SK-N-MC (cell line): ENCODE data around the gene AKR7A3.

Source experiments
- DNase-seq: peaks from one replicate; pipeline ENCODE4 v3.0.0-alpha.2; 2011; ENCODE audit warnings: low read depth, low spot score
- H3K27ac ChIP-seq: fragments of 200-600 bp; sonication (generic); 2 replicates; pipeline ENCODE4 v1.5.1; 2016; ENCODE audit warnings: mixed run types
- H3K36me3 ChIP-seq: fragments of 200-600 bp; sonication (generic); 2 replicates; pipeline ENCODE4 v1.6.1; 2017; ENCODE audit warnings: antibody characterized with exemption, low read length, mixed read lengths; ENCODE audit not compliant: insufficient read depth
- H3K4me3 ChIP-seq: fragments of 200-600 bp; sonication (generic); 2 replicates; pipeline ENCODE4 v1.5.1; 2016
- H3K9ac ChIP-seq: fragments of 200-600 bp; sonication (generic); 2 replicates; pipeline ENCODE4 v1.8.0; 2017; ENCODE audit warnings: mixed run types, mixed read lengths; ENCODE audit not compliant: insufficient read length
- H3K9me3 ChIP-seq: fragments of 200-600 bp; sonication (generic); 2 replicates; pipeline ENCODE4 v1.6.1; 2017; ENCODE audit warnings: low read depth, mild to moderate bottlenecking, antibody characterized with exemption, low read length, moderate library complexity, mixed read lengths
- EZH2 ChIP-seq: fragments of 200-600 bp; sonication (generic); IDR thresholded peaks from one replicate; pipeline ENCODE4 v1.6.1; 2017; ENCODE audit warnings: antibody characterized with exemption
- FOXP2 ChIP-seq: optimal IDR thresholded peaks from 2 replicates; pipeline ENCODE3; 2011; ENCODE audit warnings: mild to moderate bottlenecking, moderate library complexity; ENCODE audit not compliant: insufficient read depth; ENCODE audit errors: extremely low read length, control extremely low read depth
- POLR2AphosphoS5 ChIP-seq: IDR thresholded peaks from 2 replicates; pipeline ENCODE4 v1.6.1; 2012; ENCODE audit warnings: mild to moderate bottlenecking, low read depth, low read length, borderline replicate concordance

Gene AKR7A3

GRCh38 chr1:19323987-19324664, 35.6 kb upstream of the AKR7A3 start:
- Histone ChIP-seq H3K4me3 (no peak overlapping the region), H3K9me3 (no peaks in the 10 kb centered on the region), H3K36me3 (no peaks in the 10 kb centered on the region), H3K9ac (no peak overlapping the region), H3K27ac (no peak overlapping the region)
- TF ChIP-seq EZH2: no peak
- no peak for TF ChIP-seq POLR2AphosphoS5
- TF ChIP-seq FOXP2: no peak
- DNase-seq: no peak

DNA sequence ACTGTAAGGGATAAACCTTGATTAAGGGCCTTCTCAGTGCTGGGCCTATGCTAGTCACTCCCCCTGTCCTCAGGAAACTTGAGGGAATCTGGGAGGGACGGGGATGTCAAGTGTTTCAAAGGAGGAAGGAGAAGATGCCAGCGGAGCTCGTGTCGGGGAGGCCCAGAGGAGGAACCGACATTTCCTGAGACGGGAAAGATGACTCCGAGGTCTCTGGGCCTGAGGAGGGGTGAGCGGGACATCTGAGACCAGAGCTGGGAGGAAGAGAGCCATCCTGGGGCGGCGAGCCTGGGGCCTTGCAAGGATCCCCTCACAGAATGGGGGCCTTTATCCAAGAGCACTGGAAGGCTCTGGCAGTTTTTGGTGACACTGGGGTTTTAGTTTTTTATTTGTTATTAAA, 33.9 kb upstream of the AKR7A3 start:
- H3K36me3 ChIP-seq: no peaks in the 10 kb centered on the region
- H3K9ac ChIP-seq: no peak overlapping the region
- no peaks in the 10 kb centered on the region for H3K9me3 ChIP-seq
- no peak overlapping the region for H3K27ac ChIP-seq
- no peak for TF ChIP-seq POLR2AphosphoS5
- no peak for TF ChIP-seq EZH2
- TF ChIP-seq FOXP2: no peak
- DNase-seq: no peak
- no peak overlapping the region for H3K4me3 ChIP-seq

GRCh38 chr1:19321071-19321470, 32.5 kb upstream of the AKR7A3 start:
- Histone ChIP-seq H3K9me3 (no peaks in the 10 kb centered on the region), H3K9ac (no peak overlapping the region), H3K36me3 (no peaks in the 10 kb centered on the region), H3K27ac (no peak overlapping the region), H3K4me3 (no peak overlapping the region)
- no peak for DNase-seq
- TF ChIP-seq FOXP2: no peak
- TF ChIP-seq EZH2: no peak
- TF ChIP-seq POLR2AphosphoS5: no peak

- Histone ChIP-seq H3K9me3 (no peaks in the 10 kb centered on the region), H3K36me3 (no peaks in the 10 kb centered on the region), H3K4me3 (no peak overlapping the region), H3K27ac (no peak overlapping the region), H3K9ac (no peak overlapping the region)
- no peak for TF ChIP-seq FOXP2
- no peak for TF ChIP-seq EZH2
- TF ChIP-seq POLR2AphosphoS5: no peak
- DNase-seq: no peak
Observed at GRCh38 chr1:19319196-19319595, 30.6 kb upstream of the AKR7A3 start.

DNA sequence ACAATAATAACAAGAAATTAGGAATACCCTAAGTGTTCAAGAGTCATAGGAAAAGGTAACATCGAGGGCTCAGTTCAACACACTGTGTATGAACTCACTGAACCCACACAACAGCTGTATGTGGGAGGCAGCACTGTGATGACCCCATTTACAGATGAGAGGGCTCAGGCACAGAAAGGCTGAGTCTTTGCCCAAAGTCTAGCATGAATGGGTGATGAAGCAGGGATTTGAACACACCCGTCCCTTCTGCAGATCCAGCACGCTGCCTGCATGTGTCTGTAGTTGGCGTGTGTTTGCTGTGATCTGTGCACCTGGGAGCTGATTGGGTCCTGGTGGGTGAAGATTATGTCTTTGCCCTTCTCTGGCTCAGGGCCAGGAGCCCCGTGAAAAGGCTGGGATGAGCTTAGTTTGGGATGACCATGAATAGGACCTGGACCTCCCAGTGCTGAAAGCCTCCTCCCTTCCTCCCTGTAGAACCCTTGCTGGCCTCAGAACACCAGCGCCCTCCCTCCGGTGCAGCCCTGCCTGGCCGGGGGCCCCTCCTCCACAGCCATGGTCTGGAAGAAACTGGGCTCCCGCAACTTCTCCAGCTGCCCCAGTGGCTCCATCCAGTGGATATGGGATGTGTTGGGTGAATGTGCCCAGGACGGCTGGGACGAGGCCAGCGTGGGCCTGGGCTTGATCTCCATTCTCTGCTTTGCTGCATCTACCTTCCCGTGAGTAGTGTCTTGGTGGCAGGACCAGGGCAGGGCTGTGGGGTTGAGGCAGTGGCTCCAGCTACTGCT, 28.7 kb upstream of the AKR7A3 start:
- no peak for DNase-seq
- TF ChIP-seq EZH2 (no peak), FOXP2 (no peak), POLR2AphosphoS5 (no peak)
- H3K9ac ChIP-seq: no peak overlapping the region
- H3K4me3 ChIP-seq: no peak overlapping the region
- H3K9me3 ChIP-seq: no peaks in the 10 kb centered on the region
- no peak overlapping the region for H3K27ac ChIP-seq
- no peaks in the 10 kb centered on the region for H3K36me3 ChIP-seq

DNA sequence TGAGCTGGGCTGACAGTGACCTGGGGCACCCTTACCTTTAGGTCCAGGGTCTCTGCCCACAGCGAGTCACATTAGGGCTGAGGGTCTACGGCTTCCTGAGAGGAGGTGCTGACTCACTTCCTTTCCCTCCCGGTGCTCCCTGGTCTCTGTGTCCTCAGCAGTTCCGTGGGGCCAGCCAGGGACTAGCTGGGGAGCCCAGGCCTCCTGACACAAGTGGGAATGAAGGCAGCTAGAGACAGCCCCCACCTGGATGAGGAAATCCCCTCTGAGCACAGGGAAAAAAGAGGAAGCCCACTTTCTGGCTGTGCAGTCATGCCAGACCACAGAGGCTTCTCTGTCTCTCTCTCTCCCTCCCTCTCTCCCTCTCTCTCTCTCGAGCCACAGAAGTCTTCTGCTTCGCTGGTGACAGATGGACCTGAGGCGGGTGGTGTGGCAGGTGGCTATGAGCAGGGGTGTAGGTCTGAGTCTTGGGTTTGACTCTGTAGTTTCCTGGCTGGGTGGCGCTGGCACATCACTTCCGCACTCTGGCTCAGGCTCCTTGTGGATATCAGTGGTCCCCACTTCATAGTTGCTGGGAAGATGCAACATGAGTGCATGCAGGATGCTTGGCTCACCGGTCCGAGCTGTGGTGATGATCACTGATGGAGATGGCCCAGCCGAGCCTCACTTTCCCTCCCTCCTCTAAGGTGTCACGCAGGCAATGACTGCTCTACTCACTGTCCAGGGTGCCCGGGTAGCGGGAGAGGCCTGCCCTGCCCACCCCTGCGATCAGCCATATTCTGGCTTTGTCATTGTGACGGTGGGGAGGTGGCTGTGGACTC, 27.0 kb upstream of the AKR7A3 start:
- TF ChIP-seq POLR2AphosphoS5: no peak
- TF ChIP-seq FOXP2: no peak
- no peak for TF ChIP-seq EZH2
- Histone ChIP-seq H3K9ac (no peak overlapping the region), H3K27ac (no peak overlapping the region), H3K36me3 (no peaks in the 10 kb centered on the region), H3K4me3 (no peak overlapping the region), H3K9me3 (no peaks in the 10 kb centered on the region)
- DNase-seq: no peak

DNA sequence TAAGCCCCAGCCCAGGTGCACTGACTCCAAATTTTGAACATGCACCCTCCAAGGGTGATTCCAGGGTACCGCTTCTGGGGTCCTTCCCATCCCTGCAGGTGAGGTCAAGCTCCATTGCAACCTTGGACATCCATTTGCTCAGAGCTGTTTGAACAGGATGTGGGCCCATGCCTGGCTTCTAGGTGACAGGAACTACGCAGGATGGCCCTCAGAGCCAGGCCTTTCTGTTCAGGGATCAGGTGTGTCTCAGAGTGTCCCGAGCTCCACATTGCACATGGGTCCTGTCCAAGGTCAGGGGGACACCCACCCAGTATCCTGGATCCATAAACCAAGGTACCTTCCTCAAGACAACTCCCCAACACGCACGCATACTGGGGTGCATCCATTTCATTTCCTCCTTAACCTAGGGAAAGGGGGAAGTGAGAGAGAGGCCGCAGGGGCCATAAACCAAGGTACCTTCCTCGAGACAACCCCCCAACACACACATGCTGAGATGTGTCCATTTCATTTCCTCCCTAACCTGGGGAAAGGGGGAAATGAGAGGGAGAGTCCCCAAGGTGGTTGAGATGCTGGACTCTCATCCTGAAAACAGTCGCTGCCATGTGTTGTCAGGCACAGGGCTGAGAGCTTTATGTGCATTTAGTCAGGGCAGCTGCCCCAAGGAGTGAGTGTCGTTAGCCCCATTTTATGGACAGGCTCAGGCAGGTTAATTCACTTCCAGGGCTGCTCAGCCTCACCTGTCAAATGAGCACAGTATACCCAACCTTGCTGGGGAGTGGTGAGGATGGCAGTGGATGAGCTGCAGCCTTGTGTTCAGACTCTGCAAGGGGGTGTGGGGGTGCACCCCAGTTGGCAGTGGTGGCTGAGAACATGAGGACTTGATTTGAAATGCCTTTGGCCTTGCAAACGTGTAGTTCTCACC, 25.7 kb upstream of the AKR7A3 start:
- H3K27ac ChIP-seq: no peak overlapping the region
- H3K9ac ChIP-seq: no peak overlapping the region
- no peak overlapping the region for H3K4me3 ChIP-seq
- H3K36me3 ChIP-seq: peaks cover 1% of the 10 kb centered on the region; the same call in 1 of the 2 replicates
- no peak for DNase-seq
- no peaks in the 10 kb centered on the region for H3K9me3 ChIP-seq
- TF ChIP-seq EZH2 (no peak), POLR2AphosphoS5 (no peak)

DNA sequence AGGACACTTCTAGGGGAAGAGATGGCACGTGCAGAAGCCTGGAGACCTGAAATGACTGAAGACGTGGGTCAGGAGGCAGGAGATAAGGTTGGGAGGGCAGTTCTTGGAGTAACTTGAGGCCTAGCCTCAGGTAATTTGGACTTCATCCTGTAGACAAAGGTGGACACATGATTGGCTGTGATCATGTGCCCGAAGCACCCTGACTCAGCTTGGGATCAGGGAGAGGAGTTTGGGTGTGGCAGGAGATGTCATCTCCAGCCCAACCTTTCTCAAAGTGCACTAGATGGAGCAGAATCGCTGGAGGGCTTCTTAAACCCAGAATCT, 25.0 kb upstream of the AKR7A3 start:
- Histone ChIP-seq H3K36me3 (peaks cover 3% of the 10 kb centered on the region; the same call in 1 of the 2 replicates), H3K4me3 (no peak overlapping the region), H3K9ac (no peak overlapping the region), H3K27ac (no peak overlapping the region), H3K9me3 (no peaks in the 10 kb centered on the region)
- TF ChIP-seq EZH2 (no peak), POLR2AphosphoS5 (no peak), FOXP2 (no peak)
- DNase-seq: no peak
